Measurements from ENCODE around the gene TMEM88. TPM values are rescaled to one million over a fixed set of nuclear protein-coding genes. Genes with fewer than 3 reads are reported as not detected.

The TMEM88 gene
- total and polyA plus RNA-seq, 2 donors (not counting 1 experiment from before 2014, with no cell fraction given): 5.1 to 9.5 TPM

DNA sequence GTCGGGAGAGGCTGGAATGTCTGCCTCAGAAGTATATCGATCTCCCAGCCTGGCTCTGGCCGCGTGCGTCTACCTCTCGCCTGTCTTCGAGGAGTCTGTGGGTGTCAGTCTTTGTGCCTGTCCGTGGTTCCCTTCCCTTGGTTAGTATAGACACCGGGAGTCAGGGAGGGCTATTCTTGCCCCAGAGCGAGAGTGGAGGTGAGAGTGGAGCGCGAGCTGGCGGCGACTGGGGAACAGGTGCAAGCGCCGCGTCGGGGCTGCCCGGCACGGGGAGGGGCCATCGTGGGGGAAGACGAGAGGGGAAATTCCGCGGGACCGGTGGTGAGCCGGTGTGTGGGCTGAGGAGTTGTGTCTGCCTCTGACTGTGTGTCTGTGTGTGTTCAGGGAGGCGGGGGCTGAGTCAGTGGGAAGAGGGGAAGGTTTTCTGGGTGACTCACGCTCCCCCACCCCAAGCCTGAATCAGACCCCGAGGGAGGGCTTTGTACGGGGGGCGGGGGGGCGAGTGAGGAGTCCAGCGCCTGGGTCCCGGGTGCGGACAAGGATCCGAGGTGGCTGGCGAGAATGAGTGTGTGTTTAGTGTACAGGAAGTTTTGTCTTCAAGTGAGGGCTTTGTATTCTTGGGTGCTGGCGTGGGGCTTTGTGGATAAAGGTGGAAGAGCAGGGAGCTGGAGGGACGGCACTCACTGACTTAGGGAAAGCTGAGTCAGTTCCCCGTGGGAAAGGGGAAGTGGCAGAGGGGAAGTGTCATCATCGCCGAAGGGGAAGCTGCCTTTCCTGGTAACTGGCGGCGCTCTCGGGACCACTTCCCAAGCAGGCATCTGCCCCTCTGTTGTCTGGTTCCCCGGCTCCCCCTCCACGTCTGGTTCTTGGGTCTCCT, 12.2 kb upstream of the TMEM88 start:
- Histone ChIP-seq H3K9ac (ENCODE audit: low read length) (peak overlapping the region; percentile 100), H3K4me3 (ENCODE audit: control extremely low read depth in 1 of 5, extremely low read depth in 1 of 5, insufficient read depth in 1 of 5, low read depth in 2 of 5, low read length in 4 of 5) (peak overlapping the region; percentile 72 to 95 (median 84)), H3K79me2 (ENCODE audit: control insufficient read depth, insufficient read depth, low read length) (peaks cover 31% of the 10 kb centered on the region), H4K20me1 (ENCODE audit: control insufficient read depth, insufficient read depth, low read length, poor library complexity, severe bottlenecking) (peaks cover 52% of the 10 kb centered on the region), H3K4me1 (ENCODE audit: control insufficient read depth in 2 of 2, insufficient read depth in 2 of 2, low read length in 2 of 2) (peaks cover 34 to 67% of the 10 kb centered on the region in 2 donors), H3K9me3 (ENCODE audit: control extremely low read depth in 1 of 3, control insufficient read depth in 2 of 3, insufficient read depth in 1 of 3, low read length in 2 of 3) (no peaks in the 10 kb centered on the region), H3K27me3 (replicated peaks in 1 of 4; ENCODE audit: control extremely low read depth in 1 of 4, control insufficient read depth in 3 of 4, insufficient read depth in 4 of 4, low read length in 3 of 4) (no peaks in the 10 kb centered on the region), H2AFZ (ENCODE audit: insufficient read depth, low read depth, low read length, poor library complexity, severe bottlenecking) (no peak overlapping the region), H3K36me3 (replicated peaks in 1 of 2; ENCODE audit: control extremely low read depth in 1 of 2, control insufficient read depth in 1 of 2, extremely low read depth in 1 of 2, insufficient read depth in 2 of 2, low read length in 1 of 2) (peaks cover 0 to 16% of the 10 kb centered on the region in 2 experiments), H3K4me2 (replicated peaks; ENCODE audit: low read depth, low read length, poor library complexity, severe bottlenecking) (peak overlapping the region; percentile 100), H3K27ac (ENCODE audit: low read length in 2 of 2) (peak overlapping the region; percentile 100)
- ATAC-seq (ENCODE audit: low read depth): peak; percentile 37
- H3K27ac Mint-ChIP-seq: peak overlapping the region; percentile 100
- H3K9me3 Mint-ChIP-seq (ENCODE audit: insufficient read depth): no peaks in the 10 kb centered on the region
- no peaks in the 10 kb centered on the region for H3K27me3 Mint-ChIP-seq
- H3K4me3 Mint-ChIP-seq: peak overlapping the region; percentile 100
- ChIA-PET CTCF (interaction anchor here (0.9 to 5.7 kb wide), 8 partner anchors 8 to 73 kb away, joined by 3 to 53 read pairs (median 4); partner anchors contain the start of genes CYB5D1, KDM6B, NAA38 and RNF227), POLR2A (interaction anchor here (0.6 to 2.7 kb wide), 6 partner anchors 8 to 360 kb away, joined by 3 to 14 read pairs (median 4); partner anchors contain the start of genes CYB5D1, KDM6B, NAA38 and TP53)
- DNase-seq: peak; percentile 98
- intact Hi-C loops (cut with micrococcal nuclease): loop anchor here (2.0 to 10.0 kb wide), 4 partner anchors 155 to 404 kb away; partner anchors contain the start of genes FXR2, TP53 and WRAP53
- TF ChIP-seq EZH2 (IDR thresholded peaks at IDR 0.05; ENCODE audit: borderline replicate concordance, insufficient read depth, low read depth, low read length, poor library complexity, severe bottlenecking): no peak
- TF ChIP-seq, protein P1, sequence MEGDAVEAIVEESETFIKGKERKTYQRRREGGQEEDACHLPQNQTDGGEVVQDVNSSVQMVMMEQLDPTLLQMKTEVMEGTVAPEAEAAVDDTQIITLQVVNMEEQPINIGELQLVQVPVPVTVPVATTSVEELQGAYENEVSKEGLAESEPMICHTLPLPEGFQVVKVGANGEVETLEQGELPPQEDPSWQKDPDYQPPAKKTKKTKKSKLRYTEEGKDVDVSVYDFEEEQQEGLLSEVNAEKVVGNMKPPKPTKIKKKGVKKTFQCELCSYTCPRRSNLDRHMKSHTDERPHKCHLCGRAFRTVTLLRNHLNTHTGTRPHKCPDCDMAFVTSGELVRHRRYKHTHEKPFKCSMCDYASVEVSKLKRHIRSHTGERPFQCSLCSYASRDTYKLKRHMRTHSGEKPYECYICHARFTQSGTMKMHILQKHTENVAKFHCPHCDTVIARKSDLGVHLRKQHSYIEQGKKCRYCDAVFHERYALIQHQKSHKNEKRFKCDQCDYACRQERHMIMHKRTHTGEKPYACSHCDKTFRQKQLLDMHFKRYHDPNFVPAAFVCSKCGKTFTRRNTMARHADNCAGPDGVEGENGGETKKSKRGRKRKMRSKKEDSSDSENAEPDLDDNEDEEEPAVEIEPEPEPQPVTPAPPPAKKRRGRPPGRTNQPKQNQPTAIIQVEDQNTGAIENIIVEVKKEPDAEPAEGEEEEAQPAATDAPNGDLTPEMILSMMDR (IDR thresholded peaks at IDR 0.05): no peak
- WGBS (ENCODE audit: insufficient coverage): under 1% methylated on average over 43 of the region's 47 CpGs
- H3K4me1 Mint-ChIP-seq: peaks cover 54% of the 10 kb centered on the region
